Stimulated activated naive CD4-positive, alpha-beta T cell treated with Interleukin-2 at 50 U/mL for 16 hours (primary cell): ENCODE measurements around the gene ARPC5.
"Not testable (repeated sequence)": the region's sequence is repeated elsewhere in the genome, so short reads cannot be mapped to it uniquely, and the experiment has no call there.

ENCODE experiments used
- DNase-seq: peaks from one replicate; lab custom pipeline; 2025; lab: John Stamatoyannopoulos, UW

ARPC5 gene

DNA sequence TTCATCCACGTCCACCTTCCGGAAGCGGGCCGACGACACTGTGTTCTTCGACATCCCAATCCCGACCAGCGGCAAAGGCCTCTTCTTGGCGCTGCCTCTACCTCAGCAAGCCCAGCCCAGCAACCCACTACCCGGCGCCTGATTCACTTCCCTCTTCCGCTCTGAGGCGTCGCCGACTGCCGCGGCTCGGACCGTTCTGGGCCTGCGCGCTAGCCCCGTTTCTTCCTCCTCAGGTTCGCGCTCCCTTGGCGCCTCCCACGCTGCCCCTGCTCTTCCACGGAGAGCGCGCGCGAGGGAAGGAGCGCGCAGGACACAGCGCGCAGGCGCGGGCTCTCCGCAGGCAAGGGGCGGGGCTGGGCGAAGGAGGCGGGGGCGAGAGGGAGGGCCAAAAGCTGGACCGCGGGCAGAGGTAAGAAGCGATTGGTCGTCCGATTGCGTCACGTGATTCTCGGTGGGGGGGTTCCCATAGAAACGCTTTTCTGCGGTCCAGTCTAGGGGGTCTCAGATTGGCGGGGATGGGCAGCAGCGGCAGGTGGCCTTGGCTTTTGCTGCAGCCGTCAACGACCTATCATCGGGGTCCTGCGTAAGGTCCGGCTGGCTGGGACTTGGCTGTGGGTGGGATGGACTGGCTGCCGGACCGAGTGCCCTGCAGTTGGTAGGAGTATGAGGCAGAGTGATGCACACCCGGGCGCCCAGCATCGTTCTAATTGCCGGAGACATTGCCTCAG, at the start of gene ARPC5:
Gene ARPC5, minus strand, starts transcription at position 178 of the 728 bp plus-strand sequence. Its CDS starts 124 bp downstream, at position 54.
- peak; percentile 96 for DNase-seq

DNA sequence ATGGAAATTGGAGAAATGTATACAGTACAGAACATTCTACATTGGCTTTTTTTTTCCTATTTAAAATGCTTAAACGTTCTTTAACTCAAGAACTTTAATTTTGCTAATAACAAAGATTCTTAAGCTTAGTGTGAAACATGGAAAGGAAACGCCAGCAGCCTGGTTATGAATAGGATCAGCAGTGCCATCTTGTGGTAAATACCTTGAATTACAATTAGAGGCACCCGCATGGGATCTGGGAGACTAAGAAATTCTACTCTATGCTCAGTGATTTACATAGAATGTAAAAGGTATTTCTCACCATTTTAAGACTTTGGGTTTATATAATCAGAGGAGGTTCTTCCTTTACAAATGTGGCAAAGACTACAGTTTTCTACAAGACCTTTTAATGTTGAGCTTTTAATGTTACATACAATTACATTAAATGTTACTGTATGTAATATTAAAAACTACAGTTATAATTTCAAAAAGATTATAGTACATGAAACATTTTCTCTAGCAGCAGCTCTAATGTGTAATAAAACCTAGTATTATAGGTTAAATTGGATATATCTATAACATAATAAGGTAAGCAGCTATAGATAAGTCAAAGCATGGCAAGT, 49.6 kb upstream of the ARPC5 start:
- no peak for DNase-seq

DNA sequence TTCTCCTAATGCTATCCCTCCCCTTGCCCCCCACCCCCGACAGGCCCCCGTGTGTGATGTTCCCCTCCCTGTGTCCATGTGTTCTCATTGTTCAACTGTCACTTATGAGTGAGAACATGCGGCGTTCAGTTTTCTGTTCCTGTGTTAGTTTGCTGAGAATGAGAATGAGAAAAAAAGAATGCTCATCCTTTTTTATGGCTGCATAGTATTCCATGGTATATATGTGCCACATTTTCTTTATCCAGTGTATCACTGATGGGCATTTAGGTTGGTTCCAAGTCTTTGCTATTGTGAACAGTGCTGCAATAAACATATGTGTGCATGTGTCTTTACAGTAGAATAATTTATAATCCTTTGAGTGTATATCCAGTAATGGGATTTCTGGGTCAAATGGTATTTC, 43.8 kb upstream of the ARPC5 start:
- DNase-seq: not testable (repeated sequence)

DNA sequence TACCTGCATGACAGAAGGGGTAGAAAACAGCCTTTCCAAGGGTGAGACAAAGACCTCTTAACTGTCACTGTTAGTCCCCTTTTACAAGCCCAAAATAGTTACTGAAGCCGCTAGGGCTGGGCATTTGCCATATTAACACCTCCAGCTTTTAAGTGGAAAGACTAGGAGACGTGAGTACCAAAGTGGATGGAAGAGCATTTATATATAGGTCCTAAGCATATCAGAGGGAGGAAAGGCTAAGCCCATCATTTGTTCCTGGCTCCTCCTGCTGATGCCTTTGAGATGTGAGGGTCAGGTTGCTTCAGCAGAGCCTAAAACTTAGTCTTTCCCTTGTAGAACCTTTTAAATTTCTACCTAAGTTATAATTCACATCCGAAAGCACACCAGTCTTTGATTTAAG, 43.2 kb upstream of the ARPC5 start:
- no peak for DNase-seq

DNA sequence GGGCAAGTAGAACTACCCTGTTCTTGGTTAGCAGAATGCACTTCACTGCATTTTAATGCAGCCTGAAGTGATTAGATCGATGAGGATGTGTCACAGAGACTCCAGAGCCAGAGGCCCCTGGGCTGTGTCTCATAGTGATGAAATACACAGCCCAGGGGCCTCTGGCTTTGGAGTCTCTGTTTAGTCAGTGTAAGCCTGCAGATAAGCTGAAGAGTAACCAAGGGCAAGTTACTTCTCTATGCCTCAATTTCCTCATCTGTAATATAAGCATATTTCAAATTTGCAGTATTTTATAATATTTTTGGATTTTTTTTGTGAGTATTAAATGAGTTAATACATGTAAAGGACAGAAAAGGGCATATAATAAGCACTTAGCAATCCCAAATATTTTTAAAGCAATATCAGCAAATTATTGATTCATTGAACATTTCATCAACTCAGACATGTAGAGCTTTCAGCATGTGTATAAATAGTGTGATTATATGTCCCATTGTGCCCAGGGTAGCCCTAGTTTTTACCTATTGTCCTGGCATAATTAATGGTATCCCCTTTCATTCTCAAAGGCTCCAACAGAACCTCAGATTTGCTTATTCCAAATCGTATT, 41.1 kb upstream of the ARPC5 start:
- DNase-seq: no peak

DNA sequence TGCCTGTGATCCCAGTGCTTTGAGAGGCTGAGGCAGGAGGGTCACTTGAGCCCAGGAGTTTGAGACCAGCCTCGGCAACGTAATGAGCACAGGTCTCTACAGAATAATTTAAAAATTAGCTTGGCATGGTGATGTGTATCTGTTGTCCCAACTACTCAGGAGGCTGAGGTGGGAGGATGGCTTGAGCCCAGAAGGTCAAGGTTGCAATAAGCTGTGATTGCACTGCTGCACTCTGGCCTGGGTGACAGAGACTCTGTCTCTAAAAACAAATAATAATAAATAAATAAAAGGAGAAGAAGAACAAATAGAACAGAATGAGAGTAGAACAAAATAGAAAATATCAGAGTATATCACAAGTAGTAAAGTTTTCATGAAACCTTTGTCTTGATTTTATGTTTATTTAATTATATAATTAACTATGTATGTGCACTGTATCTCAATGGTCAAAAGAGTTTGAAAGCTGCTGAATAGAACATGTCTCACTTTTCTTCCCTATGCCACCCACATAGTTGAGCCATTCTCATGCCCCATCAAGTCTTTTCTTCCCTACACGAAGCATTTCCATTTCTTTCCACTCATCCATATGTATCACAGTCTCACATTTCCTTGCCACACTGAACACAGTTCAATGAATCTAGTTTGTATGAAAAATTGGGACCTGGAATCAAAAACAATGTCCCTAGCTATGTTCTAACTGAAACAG, 40.5 kb upstream of the ARPC5 start:
- no peak for DNase-seq

DNA sequence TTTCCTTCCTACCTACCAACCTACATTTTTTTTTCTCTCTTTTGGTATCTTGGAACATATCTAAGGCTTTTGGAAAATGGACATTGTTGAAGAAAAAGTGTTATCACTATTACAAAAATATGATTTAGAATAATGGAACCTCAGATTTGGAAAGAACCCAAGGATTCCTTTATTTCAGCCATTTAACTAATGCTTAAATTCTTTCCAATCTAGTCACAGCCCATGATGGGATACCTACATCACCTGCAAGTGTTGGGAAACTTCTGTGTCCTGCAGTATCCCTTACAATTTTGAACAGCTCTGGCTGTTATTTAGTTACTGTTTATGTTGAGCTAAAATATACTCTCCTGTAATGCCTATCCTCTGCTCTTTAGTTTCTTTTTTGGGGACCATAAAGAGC, 39.8 kb upstream of the ARPC5 start:
- DNase-seq: no peak

DNA sequence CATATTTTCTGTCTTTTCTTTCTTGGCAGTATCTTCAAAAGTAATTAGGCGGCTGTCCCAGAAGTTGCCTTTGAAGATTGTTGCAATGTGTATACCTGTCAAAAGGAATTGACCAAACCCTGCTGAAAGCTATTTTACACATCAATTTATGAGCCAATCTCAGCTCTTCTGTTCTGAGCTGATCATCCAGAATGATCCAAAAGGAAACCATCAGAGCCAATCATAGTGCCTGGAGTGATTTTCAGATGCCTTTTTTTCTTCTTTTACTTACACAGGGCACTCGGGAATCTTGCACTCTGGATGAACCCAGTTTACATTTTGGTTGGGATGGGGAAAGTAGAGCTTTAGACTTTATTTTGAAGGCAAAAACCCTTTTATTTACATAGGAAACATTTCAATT, 39.3 kb upstream of the ARPC5 start:
- DNase-seq: no peak

DNA sequence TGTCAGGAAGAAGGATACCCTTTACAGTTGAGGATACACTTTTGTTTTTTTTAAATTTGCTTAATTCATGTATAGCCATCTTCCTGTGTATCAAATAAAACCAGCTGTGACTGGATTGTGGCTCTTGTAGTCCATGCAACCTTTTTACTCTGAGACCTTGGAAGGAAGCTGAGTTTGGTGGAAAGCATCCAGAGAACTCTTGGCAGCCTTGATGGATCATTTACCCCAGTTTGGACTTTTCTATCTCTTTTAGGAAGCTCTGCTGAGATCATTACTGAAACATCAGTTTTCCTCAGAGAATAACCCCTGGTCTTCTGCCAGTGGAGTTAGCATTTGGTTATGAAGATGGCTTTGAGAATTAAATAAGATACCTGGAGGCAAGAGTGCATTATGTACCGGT, 38.8 kb upstream of the ARPC5 start:
- no peak for DNase-seq

DNA sequence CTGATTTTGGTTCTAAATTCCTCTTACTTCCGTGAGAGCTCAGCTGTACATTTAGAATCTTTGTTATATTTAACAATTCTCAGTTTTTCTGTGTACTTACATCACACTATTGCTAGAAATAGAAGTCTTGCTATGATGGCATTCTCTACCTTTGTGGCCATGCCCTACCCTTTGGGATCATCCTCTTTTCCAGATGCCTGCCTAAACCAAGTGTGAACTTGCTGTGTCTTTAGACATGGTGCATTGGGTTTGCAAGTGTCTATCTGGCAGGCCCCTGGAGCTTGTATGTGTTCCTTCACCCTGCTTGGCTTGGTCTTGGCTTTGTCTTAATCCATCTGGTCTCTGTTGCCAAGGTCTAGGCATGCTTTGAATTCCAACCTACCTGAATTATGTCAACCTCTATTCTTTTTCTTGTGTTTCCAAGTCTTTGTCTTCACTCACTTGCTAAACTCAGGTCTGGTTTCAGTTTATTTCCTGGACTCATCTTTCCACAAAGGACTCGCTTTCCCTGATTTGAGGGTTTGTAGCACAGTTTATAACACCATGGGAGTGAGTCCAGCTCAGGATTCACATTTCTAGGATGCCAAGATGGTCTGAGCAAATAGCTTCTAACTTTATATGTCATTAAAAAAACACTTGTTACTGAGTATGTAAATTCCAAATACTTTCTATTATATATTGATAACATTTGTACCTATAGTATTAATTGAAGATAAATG, 38.2 kb upstream of the ARPC5 start:
- no peak for DNase-seq

DNA sequence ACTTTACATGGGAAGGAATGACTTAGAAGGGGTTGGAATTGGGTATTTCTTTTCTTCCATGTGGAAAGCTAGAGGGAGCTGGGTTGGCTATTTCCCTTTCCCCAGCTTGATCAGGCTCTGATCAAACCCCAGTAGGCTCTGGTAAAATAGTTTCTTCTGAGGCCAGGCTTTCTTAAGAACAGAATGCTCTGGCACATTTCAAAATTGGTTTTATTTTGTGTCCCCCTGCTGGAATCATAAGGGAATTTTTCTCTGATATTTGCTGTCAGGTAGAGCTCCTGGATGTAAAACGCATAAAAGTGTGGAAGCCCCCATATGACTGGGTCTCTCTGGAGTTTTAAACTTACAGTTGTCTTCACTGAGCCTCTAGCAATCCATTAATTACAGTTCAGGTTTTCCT, 34.6 kb upstream of the ARPC5 start:
- no peak for DNase-seq

DNA sequence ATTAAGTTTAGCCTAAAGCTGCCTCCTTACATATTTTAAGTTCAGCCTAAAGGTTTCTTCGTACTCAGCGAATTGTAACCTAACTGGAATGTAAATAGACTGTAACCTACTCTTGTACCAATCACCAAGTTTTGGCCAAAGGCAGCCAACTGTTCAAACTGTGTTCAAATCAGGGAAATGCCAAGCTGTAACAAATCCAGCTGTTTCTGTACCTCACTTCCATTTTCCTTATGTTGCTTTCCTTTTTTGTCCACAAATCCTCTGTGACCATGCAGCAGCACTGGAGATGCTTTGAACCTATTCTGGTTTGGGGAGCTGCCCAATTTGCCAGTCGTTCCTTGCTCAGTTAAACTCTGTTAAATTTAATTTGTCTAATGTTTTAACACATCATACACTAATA, 20.8 kb upstream of the ARPC5 start:
- DNase-seq: no peak

DNA sequence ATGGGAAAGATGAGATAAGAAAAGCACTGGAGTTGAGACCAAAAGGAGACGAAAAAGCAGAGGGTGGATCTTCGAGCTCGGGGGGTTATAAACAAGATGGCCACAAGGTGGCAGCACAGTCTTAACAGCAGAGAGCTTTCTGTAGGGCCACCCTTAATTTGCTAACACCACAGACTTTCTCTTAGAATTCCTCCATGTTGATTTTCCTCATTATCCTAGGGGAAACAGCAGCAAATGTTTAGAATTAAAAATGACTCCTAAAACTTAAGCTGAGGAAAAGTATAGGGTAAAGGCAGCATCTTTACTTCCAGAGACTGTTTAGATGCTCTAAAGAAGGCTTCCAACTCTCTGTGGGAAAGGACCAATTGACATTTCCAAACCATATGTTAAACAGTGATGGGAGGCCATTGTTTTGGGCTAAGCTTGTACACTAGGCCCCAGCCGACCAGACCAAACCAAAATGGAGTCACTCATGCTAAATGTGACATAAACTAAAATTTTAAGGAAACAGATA, 20.0 kb upstream of the ARPC5 start:
- DNase-seq: peak; percentile 49

DNA sequence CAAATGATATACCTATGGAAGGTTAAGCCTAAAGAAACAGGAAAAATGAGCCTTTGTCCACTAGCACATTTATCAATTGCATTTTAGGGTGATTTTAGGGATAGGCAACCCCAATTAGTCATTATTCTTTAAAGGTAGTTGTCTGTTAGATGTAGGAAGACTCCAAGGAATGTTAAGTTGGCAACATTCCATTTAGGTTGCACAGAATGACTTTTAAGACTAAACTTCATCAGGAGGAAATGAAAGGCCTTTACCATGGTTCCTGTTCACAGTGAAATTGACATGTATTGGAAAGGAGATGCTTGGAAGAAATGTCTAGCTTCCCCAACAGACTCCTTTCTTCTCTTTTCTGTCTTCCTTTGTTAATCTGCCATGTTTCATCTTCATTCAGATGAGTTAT, 19.1 kb upstream of the ARPC5 start:
- no peak for DNase-seq

DNA sequence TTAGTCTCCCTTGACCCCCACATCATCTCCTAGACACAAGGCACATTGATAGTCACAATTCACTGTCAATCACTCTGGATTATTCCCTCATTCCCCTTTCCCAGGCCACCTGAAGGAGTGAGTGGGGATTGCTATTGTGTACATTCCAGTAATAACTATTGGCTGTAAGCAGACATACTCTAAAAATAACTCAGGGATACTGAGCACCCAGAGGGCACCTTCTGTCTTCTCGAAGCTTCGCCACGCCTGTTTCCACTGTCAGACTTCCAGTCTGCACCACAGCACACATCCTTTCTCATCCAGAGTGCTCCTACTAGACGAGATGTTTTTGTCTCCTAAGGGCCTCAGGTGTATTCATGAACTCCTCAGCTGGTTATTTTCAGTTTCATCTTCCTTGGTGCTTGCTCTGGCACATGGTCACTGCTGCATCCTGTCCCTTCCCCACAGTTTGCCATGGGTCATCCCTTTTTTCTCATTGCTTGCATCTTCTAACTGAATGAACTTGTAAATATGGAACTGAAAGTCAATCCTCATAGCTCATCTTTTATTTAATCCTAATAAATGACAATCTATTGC, 18.4 kb upstream of the ARPC5 start:
- DNase-seq: no peak

DNA sequence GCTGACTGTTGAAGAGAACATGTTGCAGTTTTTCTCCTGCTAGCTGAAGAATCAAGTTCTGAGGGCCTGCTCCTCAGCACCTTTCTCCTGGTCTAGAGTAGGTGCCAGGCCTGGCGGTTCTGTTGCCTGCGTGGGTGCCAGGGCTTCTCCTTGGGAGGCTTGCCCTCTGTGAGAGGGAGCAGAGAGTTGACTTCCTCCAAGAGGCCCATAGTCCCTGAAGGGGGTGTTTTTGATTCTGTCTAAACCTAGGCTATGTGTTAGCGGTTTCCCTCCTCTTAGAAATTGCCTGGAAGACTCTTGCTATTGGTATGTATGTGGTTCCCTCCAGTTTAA, 17.8 kb upstream of the ARPC5 start:
- DNase-seq: no peak

DNA sequence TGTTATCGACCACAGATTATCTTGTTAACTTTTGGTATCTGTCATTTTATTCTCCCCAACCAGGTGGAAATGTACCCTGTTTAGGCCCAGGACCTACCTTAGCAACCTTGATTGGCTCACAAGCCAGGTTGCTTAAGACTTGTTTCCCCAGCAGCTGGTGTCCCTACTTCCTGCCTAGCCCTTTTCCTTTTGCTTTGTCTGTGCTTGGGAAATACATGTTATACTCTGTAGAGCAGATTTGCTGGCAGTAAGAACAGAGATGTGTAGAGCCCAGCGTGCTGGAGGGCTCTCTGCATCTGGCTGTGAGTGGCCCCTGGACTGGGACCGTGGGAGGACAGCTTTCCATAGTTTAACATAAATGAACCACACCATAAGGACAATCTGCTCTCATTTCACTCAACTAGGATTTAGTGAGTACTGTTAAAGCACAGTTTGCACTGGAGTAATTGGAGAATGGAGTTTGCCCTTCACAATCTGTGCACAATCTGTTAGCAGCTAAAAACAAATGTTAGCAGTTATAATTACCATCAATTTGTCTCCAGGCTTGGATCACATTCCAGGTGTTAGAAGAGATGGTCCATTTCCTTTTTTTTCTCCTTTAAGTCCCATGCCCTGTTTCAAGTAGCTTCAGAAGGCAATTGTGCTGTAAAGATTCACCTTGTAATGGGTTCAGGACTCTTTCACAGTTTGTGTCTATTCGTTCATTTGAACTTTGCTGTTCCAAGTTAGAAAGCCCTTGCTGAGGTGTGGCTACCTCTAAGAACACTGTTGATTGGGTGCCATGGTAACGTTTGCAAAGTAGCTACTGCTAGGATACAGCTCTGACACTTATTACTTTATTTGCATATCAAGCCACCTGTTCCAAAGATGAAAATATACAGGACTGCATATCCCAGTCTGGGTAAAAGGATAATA, 17.2 kb upstream of the ARPC5 start, which contains the start of gene APOBEC4:
Gene APOBEC4, minus strand, starts transcription at position 770 of the 915 bp plus-strand sequence. CDS start 4,535 bp downstream, outside the sequence.
- DNase-seq: no peak

DNA sequence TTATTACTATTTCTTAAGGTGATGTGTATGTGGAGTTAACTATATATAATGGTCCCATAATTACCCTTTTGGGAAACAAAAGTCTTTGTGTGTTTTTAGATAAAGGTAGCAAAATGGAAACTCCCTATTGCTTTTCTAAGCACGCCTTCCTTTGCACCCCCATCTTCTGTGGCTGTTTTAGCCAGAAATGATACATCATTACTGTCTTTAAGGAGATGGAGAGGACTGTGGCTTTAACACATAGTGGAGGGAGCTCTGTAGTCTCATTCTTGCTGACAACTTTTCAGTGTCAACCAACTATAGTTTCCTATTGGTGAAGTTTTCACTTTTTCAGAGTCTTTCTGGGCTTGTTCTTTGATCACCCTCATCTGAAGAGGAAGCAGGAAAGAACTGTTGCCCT, 16.5 kb upstream of the ARPC5 start:
- DNase-seq: no peak

DNA sequence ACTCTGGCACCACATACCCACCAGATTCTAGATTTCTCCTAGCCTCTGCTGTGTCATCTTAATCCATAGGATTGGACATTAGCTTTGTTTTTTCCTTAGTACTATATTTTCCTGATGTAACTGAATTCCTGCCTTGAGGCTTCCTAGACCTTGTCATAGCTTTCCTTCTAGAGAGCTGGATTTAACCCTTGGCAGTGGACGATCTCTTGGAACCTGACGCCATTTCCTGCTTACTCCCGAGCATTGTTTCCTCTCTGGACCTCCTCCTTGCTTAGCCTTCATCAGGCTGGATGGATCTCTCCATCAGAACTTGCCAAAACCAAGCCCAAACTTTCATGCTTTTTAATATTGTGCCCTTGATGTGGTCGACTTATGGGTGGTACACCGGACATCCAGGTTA, 16.0 kb upstream of the ARPC5 start:
- no peak for DNase-seq

DNA sequence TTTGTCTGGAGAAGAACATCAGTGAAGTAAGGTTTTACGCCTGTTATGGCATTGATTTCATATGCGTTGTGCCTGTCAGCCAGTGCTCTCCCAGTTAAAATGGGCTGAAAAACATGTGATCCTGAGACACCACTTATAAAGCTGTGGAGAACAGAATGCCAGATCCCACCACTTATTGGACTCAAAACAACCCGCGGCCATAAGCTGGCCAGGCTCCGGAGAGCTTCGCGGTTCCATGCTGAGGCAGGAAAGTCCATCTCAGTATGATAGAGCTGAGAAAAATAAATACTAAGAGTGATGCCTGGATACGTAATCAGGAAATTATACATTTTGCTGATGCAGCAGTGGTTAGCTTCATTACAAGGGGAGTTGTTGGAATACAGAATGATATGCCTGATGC, 12.5 kb upstream of the ARPC5 start:
- DNase-seq: no peak

DNA sequence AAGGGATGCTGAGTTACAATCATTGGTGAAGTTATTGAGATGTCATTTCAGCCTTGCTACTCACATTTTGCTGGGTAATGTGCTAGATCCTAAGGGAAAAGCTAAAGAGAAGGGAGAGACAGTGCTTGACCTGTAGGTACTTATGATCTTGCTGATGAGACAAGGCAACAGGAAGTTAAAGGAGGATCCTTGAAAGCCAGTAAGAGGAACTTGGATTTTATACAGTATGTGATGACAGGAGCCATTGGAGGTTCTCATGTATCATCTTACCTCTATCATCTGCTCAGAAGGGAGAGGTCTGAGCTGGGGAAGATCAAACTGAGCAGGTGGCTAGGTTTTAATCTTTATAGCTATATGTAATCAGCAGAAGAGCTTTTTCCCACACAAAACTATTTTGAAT, 11.2 kb upstream of the ARPC5 start:
- DNase-seq: no peak
